OCI-LY7 (cell line): ENCODE measurements around the gene INSC. TPM values are rescaled to one million over a fixed set of nuclear protein-coding genes. Genes with fewer than 3 reads are reported as not detected.

Experiments
- BruUV-seq: library from RNA; stranded (reverse); fragments of 400-500 nt; replicated peaks from 2 replicates; lab custom pipeline; 2021; lab: Mats Ljungman, UMichigan
- CTCF ChIA-PET: fragments of 300-600 bp; sonication (Branson Sonifier 250); formaldehyde crosslinking; loops from one replicate; lab custom pipeline; 2022; ENCODE audit warnings: antibody characterized with exemption; ENCODE audit not compliant: unreplicated experiment; lab: Charles Lee
- POLR2A ChIA-PET: fragments of 300-600 bp; sonication (Branson Sonifier 250); formaldehyde crosslinking; loops from one replicate; lab custom pipeline; 2022; ENCODE audit warnings: antibody characterized with exemption; lab: Charles Lee
- DNase-seq: peaks from one replicate; pipeline ENCODE4 v3.0.0-alpha.2; 2015; ENCODE audit warnings: low spot score
- H2AFZ ChIP-seq: fragments of 200-600 bp; sonication (generic), shearing (Covaris generic); 2 replicates; pipeline ENCODE4 v1.6.1; 2014; ENCODE audit warnings: mild to moderate bottlenecking, antibody characterized with exemption, low read length, moderate library complexity
- H3K27ac ChIP-seq: fragments of 200-600 bp; sonication (generic); 2 replicates; pipeline ENCODE4 v1.5.1; 2014; ENCODE audit warnings: mixed run types, low read depth, mild to moderate bottlenecking, moderate library complexity, low read length, inconsistent platforms; ENCODE audit not compliant: poor library complexity, severe bottlenecking
- H3K36me3 ChIP-seq: fragments of 200-600 bp; sonication (generic); 2 replicates; pipeline ENCODE4 v1.6.1; 2014; ENCODE audit warnings: mild to moderate bottlenecking, antibody characterized with exemption, low read length, moderate library complexity, mixed read lengths; ENCODE audit not compliant: insufficient read depth
- H3K4me1 ChIP-seq: fragments of 200-600 bp; sonication (generic); 2 replicates; pipeline ENCODE4 v1.5.1; 2014; ENCODE audit warnings: mild to moderate bottlenecking, low read length; ENCODE audit not compliant: insufficient read depth, poor library complexity, severe bottlenecking
- H3K4me2 ChIP-seq: fragments of 200-600 bp; sonication (generic); 2 replicates; pipeline ENCODE4 v1.6.1; 2014; ENCODE audit warnings: mild to moderate bottlenecking, low read length
- H3K4me3 ChIP-seq: fragments of 200-600 bp; sonication (generic); 2 replicates; pipeline ENCODE4 v1.5.1; 2014; ENCODE audit warnings: mild to moderate bottlenecking, low read depth, low read length; ENCODE audit not compliant: poor library complexity, severe bottlenecking
- H3K79me2 ChIP-seq: fragments of 200-600 bp; sonication (generic); 2 replicates; pipeline ENCODE4 v1.6.1; 2016; ENCODE audit warnings: low read depth, mild to moderate bottlenecking, low read length, moderate library complexity, mixed read lengths; ENCODE audit not compliant: insufficient read depth
- H3K9me2 ChIP-seq: fragments of 200-600 bp; sonication (generic); 2 replicates; pipeline ENCODE4 v1.6.1; 2016; ENCODE audit warnings: mild to moderate bottlenecking, low read length, mixed read lengths; ENCODE audit not compliant: insufficient read depth
- H3K9me3 ChIP-seq: fragments of 200-600 bp; sonication (generic); 2 replicates; pipeline ENCODE4 v1.6.1; 2014; ENCODE audit warnings: mild to moderate bottlenecking, mixed run types, low read length, mixed read lengths
- H4K20me1 ChIP-seq: fragments of 200-600 bp; sonication (generic); 2 replicates; pipeline ENCODE4 v1.6.1; 2014; ENCODE audit warnings: mild to moderate bottlenecking, antibody characterized with exemption, low read length, moderate library complexity, mixed read lengths; ENCODE audit not compliant: insufficient read depth
- EZH2phosphoT487 ChIP-seq: fragments of 200-600 bp; sonication (generic); IDR thresholded peaks from 2 replicates; pipeline ENCODE4 v1.6.1; 2018; ENCODE audit warnings: low read depth, borderline replicate concordance, mild to moderate bottlenecking, mixed run types, antibody characterized with exemption, low read length, moderate library complexity, mixed read lengths
- intact Hi-C: fragments of 100-400 bp; cut with micrococcal nuclease; formaldehyde crosslinking; loops from one replicate; pipeline ENCODE4 v1.10.0; 2022; ENCODE audit not compliant: unreplicated experiment
- total RNA-seq, 2 experiments: library from RNA; depleted of rRNA in 1 of 2; stranded (reverse); fragments of >200 nt in 1 of 2; shearing (Covaris generic) in 1 of 2; gene quantifications; 2 replicates each; pipeline ENCODE4 v1.2.3, GENCODE V29; 2014 to 2022
- TF ChIP-seq, protein P1 (sequence below): fragments of 200-600 bp; sonication (generic); conservative IDR thresholded peaks from 2 replicates; pipeline ENCODE4 v1.5.1; 2014; ENCODE audit warnings: mild to moderate bottlenecking, antibody characterized with exemption, low read length, moderate library complexity, mixed read lengths

The INSC gene
- total RNA-seq, 2 experiments from 2014 or later, result not detected

DNA sequence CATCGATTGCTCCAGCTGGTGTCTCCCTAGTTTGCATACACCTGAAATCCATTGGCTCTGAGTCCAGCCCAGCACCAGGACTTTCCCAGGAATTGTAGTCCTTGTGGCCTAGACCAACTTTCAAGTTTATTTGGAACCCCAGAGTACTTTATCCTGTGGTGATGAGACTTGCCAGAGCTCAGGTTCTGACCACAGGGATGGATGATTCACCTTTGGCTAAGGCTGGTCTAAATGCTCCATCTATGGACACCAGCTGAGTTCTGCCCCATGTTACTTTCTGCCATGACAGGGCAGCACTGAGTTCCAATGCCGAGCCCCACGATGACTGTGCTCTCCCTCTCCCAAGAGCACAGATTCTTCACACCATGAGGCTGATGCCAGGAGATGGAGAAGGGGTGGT, 17.3 kb upstream of the INSC start:
- POLR2A ChIA-PET, result interaction anchor here (0.8 kb wide), 1 partner anchor 13 kb away, joined by 3 read pairs; no protein-coding TSS in a partner anchor

DNA sequence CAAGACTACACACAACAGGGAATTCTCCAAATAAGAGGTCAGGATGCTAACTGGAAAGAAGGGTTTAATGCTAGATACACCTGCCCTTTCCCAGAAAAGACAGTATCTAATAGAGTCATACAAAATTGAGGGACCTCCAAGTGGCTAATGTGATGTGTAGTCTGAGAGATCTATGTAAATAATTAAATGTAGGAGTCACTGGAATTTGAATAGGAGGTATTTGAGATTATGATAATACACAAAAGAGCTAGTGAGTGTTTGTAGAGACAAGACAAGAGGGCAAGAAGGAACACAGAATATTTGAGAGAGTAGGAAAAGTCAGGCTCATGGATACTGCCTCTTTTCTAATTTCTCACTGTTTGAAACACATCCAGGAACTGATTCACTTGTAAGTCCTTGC, 15.5 kb upstream of the INSC start:
- TF ChIP-seq, protein P1, sequence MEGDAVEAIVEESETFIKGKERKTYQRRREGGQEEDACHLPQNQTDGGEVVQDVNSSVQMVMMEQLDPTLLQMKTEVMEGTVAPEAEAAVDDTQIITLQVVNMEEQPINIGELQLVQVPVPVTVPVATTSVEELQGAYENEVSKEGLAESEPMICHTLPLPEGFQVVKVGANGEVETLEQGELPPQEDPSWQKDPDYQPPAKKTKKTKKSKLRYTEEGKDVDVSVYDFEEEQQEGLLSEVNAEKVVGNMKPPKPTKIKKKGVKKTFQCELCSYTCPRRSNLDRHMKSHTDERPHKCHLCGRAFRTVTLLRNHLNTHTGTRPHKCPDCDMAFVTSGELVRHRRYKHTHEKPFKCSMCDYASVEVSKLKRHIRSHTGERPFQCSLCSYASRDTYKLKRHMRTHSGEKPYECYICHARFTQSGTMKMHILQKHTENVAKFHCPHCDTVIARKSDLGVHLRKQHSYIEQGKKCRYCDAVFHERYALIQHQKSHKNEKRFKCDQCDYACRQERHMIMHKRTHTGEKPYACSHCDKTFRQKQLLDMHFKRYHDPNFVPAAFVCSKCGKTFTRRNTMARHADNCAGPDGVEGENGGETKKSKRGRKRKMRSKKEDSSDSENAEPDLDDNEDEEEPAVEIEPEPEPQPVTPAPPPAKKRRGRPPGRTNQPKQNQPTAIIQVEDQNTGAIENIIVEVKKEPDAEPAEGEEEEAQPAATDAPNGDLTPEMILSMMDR, result no peak
- TF ChIP-seq EZH2phosphoT487, result no peak
- H3K9me3 ChIP-seq, result no peaks in the 10 kb centered on the region
- no peaks in the 10 kb centered on the region for H4K20me1 ChIP-seq
- DNase-seq, result no peak
- no peaks in the 10 kb centered on the region for H3K36me3 ChIP-seq
- no peak overlapping the region for H3K4me2 ChIP-seq
- H3K4me1 ChIP-seq, result no peaks in the 10 kb centered on the region
- CTCF ChIA-PET, result no interaction called here
- BruUV-seq, result no TSS peak
- no peak overlapping the region for H3K27ac ChIP-seq
- H3K4me3 ChIP-seq, result no peak overlapping the region
- H2AFZ ChIP-seq, result no peak overlapping the region
- H3K9me2 ChIP-seq, result no peaks in the 10 kb centered on the region; the same call in 1 of the 2 replicates
- intact Hi-C loops, result no loop called here
- no peaks in the 10 kb centered on the region for H3K79me2 ChIP-seq
- POLR2A ChIA-PET, result interaction anchor here (1.2 to 1.5 kb wide), 3 partner anchors 11 to 108 kb away, joined by 3 to 6 read pairs (median 5); no protein-coding TSS in a partner anchor

More for the DNA sequence above, 17.3 kb upstream of the INSC start:
- no peaks in the 10 kb centered on the region for H3K36me3 ChIP-seq
- H3K4me2 ChIP-seq, result no peak overlapping the region
- intact Hi-C loops, result no loop called here
- BruUV-seq, result no TSS peak
- no peak overlapping the region for H3K27ac ChIP-seq
- no peaks in the 10 kb centered on the region for H3K79me2 ChIP-seq
- H2AFZ ChIP-seq, result no peak overlapping the region
- DNase-seq, result no peak
- H3K9me3 ChIP-seq, result no peaks in the 10 kb centered on the region
- H3K9me2 ChIP-seq, result no peaks in the 10 kb centered on the region; the same call in 1 of the 2 replicates
- no peak overlapping the region for H3K4me3 ChIP-seq
- no peaks in the 10 kb centered on the region for H3K4me1 ChIP-seq
- TF ChIP-seq, protein P1, result no peak
- TF ChIP-seq EZH2phosphoT487, result no peak
- CTCF ChIA-PET, result interaction anchor here (0.6 kb wide), 1 partner anchor 42 kb away, joined by 3 read pairs; no protein-coding TSS in a partner anchor
- H4K20me1 ChIP-seq, result no peaks in the 10 kb centered on the region

DNA sequence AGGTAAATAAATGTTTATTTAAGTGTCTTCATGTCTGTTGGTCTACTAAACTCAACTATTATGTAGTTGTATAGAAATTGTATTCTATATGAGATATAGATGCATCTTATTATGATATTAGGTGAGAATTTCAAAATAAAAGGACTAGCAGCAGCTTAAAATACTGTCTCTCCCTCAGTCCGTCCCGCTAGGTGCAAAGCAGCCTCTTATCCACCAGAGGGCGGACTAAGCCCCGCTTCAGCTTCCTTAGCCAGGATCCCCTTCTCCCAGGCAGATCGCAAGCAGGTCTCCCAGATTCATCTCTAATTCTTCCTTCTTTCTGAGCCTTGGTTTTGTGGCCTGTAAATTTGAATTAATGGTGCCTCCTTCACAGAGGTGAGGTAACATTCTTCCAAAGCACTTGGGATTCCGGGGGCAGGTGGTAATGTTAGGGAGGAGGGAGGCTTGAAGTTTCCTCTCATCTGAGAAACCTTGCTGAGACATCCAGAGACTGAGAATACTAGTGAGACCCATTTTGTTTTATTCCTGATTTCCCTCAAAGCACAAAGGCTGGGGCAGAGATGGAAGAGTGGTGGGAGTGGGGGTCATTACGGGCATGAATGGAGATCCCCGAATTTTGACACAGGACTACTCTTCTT, 13.5 kb upstream of the INSC start:
- Histone ChIP-seq H3K4me2 (no peak overlapping the region), H2AFZ (no peak overlapping the region)
- peak; percentile 64 for DNase-seq

More for the DNA sequence above, 13.5 kb upstream of the INSC start:
- TF ChIP-seq, protein P1, result peak; percentile 96
- TF ChIP-seq EZH2phosphoT487, result no peak
- no peaks in the 10 kb centered on the region for H3K36me3 ChIP-seq
- no peaks in the 10 kb centered on the region for H3K9me2 ChIP-seq
- POLR2A ChIA-PET, result interaction anchor here (0.7 kb wide), 1 partner anchor 781 kb away, joined by 5 read pairs; no protein-coding TSS in a partner anchor
- BruUV-seq, result no TSS peak
- no peaks in the 10 kb centered on the region for H3K4me1 ChIP-seq
- intact Hi-C loops, result loop anchor here (1.0 kb wide), 2 partner anchors 58 to 107 kb away; no protein-coding TSS in a partner anchor
- H3K79me2 ChIP-seq, result no peaks in the 10 kb centered on the region
- H3K9me3 ChIP-seq, result no peaks in the 10 kb centered on the region
- no peaks in the 10 kb centered on the region for H4K20me1 ChIP-seq
- H3K4me3 ChIP-seq, result no peak overlapping the region
- CTCF ChIA-PET, result interaction anchor here (0.5 to 1.7 kb wide), 4 partner anchors 10 to 193 kb away, joined by 3 to 6 read pairs (median 4); no protein-coding TSS in a partner anchor
- H3K27ac ChIP-seq, result no peak overlapping the region
